Lung (tissue), 12 donors: ENCODE data around the gene NDUFS3. TPM values are rescaled to one million over a fixed set of nuclear protein-coding genes. Genes with fewer than 3 reads are reported as not detected.
"Not testable (repeated sequence)": the region's sequence is repeated elsewhere in the genome, so short reads cannot be mapped to it uniquely, and the experiment has no call there.

ENCODE experiments used
- ATAC-seq: fragments of 200-7000 bp; cut with Tn5 transposase; one replicate; pipeline ENCODE4 v1.9.1; 2020; ENCODE audit warnings: moderate number of reproducible peaks; ENCODE audit not compliant: insufficient read depth, low FRiP score
- DNase-seq, 3 donors: peaks; one replicate each; pipeline ENCODE4 v3.0.0-alpha.2; 2013 to 2017
- H3K27ac ChIP-seq, 2 donors: one replicate each; pipeline ENCODE4 v1.5.1; 2013; ENCODE audit warnings: mild to moderate bottlenecking in 2 of 2, moderate library complexity in 2 of 2, control low read depth in 1 of 2, inconsistent platforms in 1 of 2, low read depth in 1 of 2, low read length in 1 of 2
- H3K27me3 ChIP-seq, 3 donors: one replicate each; pipeline ENCODE4 v1.5.1; 2013; ENCODE audit warnings: low read length in 2 of 3; ENCODE audit not compliant: control insufficient read depth in 3 of 3, insufficient read depth in 3 of 3
- H3K36me3 ChIP-seq, 4 donors: one replicate each; pipeline ENCODE4 v1.5.1; 2013; ENCODE audit warnings: low read length in 4 of 4, mild to moderate bottlenecking in 1 of 4, moderate library complexity in 1 of 4; ENCODE audit not compliant: control insufficient read depth in 4 of 4, insufficient read depth in 4 of 4
- H3K4me1 ChIP-seq, 5 donors: one replicate each; pipeline ENCODE4 v1.5.1; 2013; ENCODE audit warnings: low read length in 5 of 5, mild to moderate bottlenecking in 2 of 5, moderate library complexity in 1 of 5; ENCODE audit not compliant: control insufficient read depth in 5 of 5, insufficient read depth in 5 of 5
- H3K4me3 ChIP-seq: one replicate; pipeline ENCODE4 v1.5.1; 2013; ENCODE audit warnings: mild to moderate bottlenecking, control low read depth, moderate library complexity
- H3K9ac ChIP-seq, 2 donors: one replicate each; pipeline ENCODE4 v1.5.1; 2013; ENCODE audit warnings: low read length in 2 of 2, control low read depth in 1 of 2; ENCODE audit not compliant: insufficient read depth in 1 of 2
- H3K9me3 ChIP-seq, 4 donors: one replicate each; pipeline ENCODE4 v1.5.1; 2013; ENCODE audit warnings: low read length in 3 of 4, mild to moderate bottlenecking in 1 of 4, moderate library complexity in 1 of 4; ENCODE audit not compliant: control insufficient read depth in 4 of 4, insufficient read depth in 3 of 4
- WGBS, 2 donors: extraction: QIAGEN DNeasy Blood & Tissue Kit; methylation state at CpG; one replicate each; pipeline ENCODE4 v1.1.7; 2013; 5-methylcytosine and 5-hydroxymethylcytosine counted together
- polyA plus RNA-seq, 2 donors: library from polyadenylated mRNA; stranded (reverse); fragments of 200-250 nt; gene quantifications; one replicate each; pipeline ENCODE4 v1.2.1, GENCODE V29; 2013
- total RNA-seq, 2 donors: library from RNA; depleted of rRNA in 1 of 2; stranded (reverse); fragments of >200 nt in 1 of 2; gene quantifications; one replicate each; pipeline ENCODE4 v1.2.1, GENCODE V29; 2014 to 2021
- TF ChIP-seq, protein P1 (sequence below): IDR thresholded peaks from 2 replicates; pipeline ENCODE4 v1.5.1; 2012; ENCODE audit warnings: mild to moderate bottlenecking; ENCODE audit errors: control extremely low read depth, extremely low read depth
- donor health status: control.
- donor health status: control.
- donor health status: Bipolar disorder and iron deficiency.
- donor health status: healthy.
- donor health status: DM: yes; HTN: yes; CAD: no.

Gene NDUFS3
- total and polyA plus RNA-seq, 4 donors = 32.2 to 168 (median 90.0) TPM

DNA sequence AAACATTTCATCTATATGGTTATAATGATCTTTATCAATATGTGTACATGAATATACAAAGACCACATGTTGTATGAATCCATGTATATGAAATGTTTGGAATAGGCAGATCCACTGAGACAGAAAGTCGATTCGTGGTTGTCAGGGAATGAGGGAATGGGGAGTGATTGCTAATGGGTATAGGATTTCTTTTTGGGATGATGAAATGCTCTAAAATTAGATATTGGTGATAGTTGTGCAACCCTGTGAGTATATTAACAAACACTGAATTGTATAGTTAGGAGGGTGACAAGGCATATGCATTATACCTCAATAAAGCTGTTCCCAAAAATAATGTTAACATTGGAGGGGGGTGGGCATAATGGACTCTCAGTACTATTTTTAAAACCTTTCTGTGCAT, 18.4 kb upstream of the NDUFS3 start:
- no peak overlapping the region for H3K9ac ChIP-seq
- TF ChIP-seq, protein P1, sequence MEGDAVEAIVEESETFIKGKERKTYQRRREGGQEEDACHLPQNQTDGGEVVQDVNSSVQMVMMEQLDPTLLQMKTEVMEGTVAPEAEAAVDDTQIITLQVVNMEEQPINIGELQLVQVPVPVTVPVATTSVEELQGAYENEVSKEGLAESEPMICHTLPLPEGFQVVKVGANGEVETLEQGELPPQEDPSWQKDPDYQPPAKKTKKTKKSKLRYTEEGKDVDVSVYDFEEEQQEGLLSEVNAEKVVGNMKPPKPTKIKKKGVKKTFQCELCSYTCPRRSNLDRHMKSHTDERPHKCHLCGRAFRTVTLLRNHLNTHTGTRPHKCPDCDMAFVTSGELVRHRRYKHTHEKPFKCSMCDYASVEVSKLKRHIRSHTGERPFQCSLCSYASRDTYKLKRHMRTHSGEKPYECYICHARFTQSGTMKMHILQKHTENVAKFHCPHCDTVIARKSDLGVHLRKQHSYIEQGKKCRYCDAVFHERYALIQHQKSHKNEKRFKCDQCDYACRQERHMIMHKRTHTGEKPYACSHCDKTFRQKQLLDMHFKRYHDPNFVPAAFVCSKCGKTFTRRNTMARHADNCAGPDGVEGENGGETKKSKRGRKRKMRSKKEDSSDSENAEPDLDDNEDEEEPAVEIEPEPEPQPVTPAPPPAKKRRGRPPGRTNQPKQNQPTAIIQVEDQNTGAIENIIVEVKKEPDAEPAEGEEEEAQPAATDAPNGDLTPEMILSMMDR = no peak
- H3K36me3 ChIP-seq = no peaks in the 10 kb centered on the region
- ATAC-seq (no peak), DNase-seq (no peak)
- H3K4me1 ChIP-seq = peaks cover 0 to 5% (median 0%) of the 10 kb centered on the region in 5 donors
- H3K27ac ChIP-seq = no peak overlapping the region
- 54 to 70% methylated on average over 2 of the region's 2 CpGs for WGBS, 2 donors
- no peaks in the 10 kb centered on the region for H3K27me3 ChIP-seq
- no peak overlapping the region for H3K4me3 ChIP-seq
- no peaks in the 10 kb centered on the region for H3K9me3 ChIP-seq

DNA sequence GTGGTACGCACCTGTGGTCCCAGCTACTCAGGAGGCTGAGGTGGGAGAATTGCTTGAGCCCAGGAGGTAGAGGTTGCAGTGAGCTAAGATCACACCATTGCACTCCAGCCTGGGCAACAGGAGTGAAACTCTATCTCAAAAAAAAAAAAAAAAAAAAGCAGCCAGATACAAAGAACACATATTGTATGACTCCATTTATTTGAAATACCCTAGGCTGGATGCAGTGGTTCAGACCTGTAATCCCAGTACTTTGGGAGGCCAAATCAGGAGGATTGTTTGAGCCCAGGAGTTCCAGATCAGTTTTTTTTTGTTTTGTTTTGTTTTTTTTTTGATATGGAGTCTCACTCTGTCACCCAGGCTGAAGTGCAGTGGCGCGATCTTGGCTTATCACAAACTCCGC, 16.5 kb upstream of the NDUFS3 start:
- WGBS, 2 donors = 93 to 94% methylated on average over 4 of the region's 4 CpGs
- H3K27ac ChIP-seq, H3K9ac ChIP-seq, H3K4me1 ChIP-seq, H3K27me3 ChIP-seq, ATAC-seq, DNase-seq, H3K4me3 ChIP-seq, H3K9me3 ChIP-seq, H3K36me3 ChIP-seq: not testable (repeated sequence)

DNA sequence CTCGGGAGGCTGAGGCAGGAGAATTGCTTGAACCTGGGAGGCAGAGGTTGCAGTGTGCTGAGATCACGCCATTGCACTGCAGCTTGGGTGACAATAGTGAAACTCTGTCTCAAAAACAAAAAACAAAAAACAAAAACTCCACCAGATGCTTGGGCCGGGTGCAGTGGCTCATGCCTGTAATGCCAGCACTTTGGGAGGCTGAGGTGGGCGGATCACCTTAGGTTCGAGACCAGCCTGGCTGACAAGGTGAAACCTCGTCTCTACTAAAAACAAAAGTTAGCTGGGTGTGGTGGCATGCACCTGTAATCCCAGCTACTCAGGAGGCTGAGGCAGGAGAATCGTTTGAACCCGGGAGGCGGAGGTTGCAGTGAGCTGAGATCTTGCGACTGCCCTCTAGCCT, 14.5 kb upstream of the NDUFS3 start:
- H3K36me3 ChIP-seq, H3K27me3 ChIP-seq, DNase-seq, H3K4me3 ChIP-seq, H3K4me1 ChIP-seq, H3K9ac ChIP-seq, H3K9me3 ChIP-seq, ATAC-seq, H3K27ac ChIP-seq: not testable (repeated sequence)
- 90 to 93% methylated on average over 10 of the region's 10 CpGs for WGBS, 2 donors

DNA sequence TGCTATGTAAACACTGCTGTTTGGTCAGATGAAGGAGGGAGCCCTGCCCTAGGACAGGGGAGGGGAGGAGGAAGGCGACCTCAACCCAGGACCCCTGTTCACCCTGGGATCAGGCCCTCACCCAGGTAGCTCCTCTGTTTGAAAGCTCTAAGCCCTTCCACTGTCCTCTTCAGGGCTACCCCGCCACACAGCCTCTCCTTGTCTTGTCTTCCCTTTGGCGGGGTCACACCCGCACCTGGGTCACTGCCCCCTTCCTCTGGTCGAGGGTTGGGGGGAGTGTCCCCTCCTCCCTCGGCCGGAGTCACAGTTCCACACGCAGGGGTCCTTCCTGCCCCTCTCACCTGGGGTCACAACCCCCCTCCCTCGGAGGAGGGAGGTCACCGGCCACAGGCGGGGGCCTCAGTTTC, 13.9 kb upstream of the NDUFS3 start:
- DNase-seq (no peak), ATAC-seq (no peak)
- 10% methylated on average over 11 of the region's 11 CpGs for WGBS, 2 donors
- Histone ChIP-seq H3K4me1 (peaks cover 0 to 9% (median 0%) of the 10 kb centered on the region in 5 donors), H3K27me3 (no peaks in the 10 kb centered on the region), H3K36me3 (peaks cover 0 to 8% (median 4%) of the 10 kb centered on the region in 4 donors), H3K9ac (peak overlapping the region; percentile 61 to 88), H3K4me3 (peak overlapping the region; percentile 75), H3K27ac (peak overlapping the region; percentile 38 to 91), H3K9me3 (no peaks in the 10 kb centered on the region)
- TF ChIP-seq, protein P1 = no peak
